ENCODE data around the gene IPO5.

DNA sequence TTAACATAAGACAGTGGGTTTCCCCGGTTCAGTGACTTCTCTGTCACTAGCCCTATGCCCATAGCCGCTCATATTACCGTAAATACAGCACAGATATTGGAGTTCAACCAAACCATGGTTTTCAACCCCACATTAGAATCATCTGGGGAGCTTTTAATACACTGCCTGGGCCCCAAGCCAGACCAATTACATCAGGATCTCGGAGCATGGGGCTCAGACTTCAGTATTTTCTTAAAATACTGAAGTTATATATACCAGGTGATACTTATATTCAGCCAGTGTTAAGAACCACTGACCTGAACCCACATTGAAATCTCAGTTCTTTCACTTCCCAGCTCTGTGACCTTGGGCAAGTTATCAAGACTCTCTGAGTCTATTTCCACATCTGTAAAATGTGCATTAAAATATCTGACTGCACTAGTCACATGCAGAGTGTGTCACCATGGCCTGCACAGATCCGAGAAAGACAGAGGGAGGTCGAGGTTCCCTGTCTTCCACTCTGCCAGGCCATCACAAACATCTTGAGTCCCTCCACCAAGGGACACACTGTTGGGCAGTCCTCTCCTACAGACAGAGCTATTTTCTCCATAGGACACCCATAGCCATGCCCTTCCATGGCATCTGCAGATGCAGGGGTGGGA lies 32.2 kb upstream of the IPO5 start:
- TF ChIP-seq, protein P1, sequence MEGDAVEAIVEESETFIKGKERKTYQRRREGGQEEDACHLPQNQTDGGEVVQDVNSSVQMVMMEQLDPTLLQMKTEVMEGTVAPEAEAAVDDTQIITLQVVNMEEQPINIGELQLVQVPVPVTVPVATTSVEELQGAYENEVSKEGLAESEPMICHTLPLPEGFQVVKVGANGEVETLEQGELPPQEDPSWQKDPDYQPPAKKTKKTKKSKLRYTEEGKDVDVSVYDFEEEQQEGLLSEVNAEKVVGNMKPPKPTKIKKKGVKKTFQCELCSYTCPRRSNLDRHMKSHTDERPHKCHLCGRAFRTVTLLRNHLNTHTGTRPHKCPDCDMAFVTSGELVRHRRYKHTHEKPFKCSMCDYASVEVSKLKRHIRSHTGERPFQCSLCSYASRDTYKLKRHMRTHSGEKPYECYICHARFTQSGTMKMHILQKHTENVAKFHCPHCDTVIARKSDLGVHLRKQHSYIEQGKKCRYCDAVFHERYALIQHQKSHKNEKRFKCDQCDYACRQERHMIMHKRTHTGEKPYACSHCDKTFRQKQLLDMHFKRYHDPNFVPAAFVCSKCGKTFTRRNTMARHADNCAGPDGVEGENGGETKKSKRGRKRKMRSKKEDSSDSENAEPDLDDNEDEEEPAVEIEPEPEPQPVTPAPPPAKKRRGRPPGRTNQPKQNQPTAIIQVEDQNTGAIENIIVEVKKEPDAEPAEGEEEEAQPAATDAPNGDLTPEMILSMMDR (optimal IDR thresholded peaks at IDR 0.05 in 1 of 3, IDR thresholded peaks at IDR 0.05 in 1 of 3, conservative IDR thresholded peaks at IDR 0.05 in 1 of 3; ENCODE audit: extremely low read depth in 1 of 3, insufficient read depth in 2 of 3, low read length in 3 of 3) = no peak
- no peak for TF ChIP-seq EZH2 (IDR thresholded peaks at IDR 0.05; ENCODE audit: low read length)

Measured in keratinocyte (primary cell).